Measurements from ENCODE around the gene PACSIN3. TPM values are rescaled to one million over a fixed set of nuclear protein-coding genes. Genes with fewer than 3 reads are reported as not detected.
"Not testable (repeated sequence)": the region's sequence is repeated elsewhere in the genome, so short reads cannot be mapped to it uniquely, and the experiment has no call there.

PACSIN3 gene
- total RNA-seq, 1 donor from 2014 or later, result 36.9 TPM

DNA sequence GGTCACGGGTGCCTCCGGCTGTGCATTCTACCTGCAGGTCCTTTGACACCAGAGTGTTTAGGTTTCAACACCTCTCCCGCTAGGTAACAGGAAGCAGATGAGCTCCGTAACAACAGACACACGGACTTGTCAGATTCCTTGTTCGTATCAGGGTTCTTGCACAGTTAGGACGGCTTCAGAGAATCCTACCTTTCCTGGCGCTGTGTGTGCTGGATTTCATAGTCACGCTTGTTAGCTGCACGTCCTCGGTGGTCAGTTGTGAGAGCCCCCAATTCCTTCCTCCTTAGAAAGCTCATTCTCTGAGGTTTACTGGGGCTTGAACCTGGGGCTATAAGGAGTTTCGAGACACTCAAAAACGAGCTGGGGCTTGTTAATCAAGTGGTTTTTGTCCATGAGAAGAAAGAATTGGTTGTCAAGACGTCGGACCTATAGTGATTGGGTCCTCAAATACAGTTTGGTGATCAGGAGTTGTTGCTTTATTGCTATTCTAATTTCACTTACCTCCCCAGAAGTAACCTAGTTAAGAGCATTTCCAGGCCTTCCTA is 29.2 kb upstream of the PACSIN3 start:
- DNase-seq (no peak), ATAC-seq (no peak)
- Histone ChIP-seq H3K4me3 (peak overlapping the region; percentile 81), H3K36me3 (peaks cover 16% of the 10 kb centered on the region), H3K4me1 (peaks cover 31% of the 10 kb centered on the region), H3K27me3 (no peaks in the 10 kb centered on the region), H3K27ac (peak overlapping the region; percentile 95), H3K9me3 (no peaks in the 10 kb centered on the region)
- TF ChIP-seq, protein P1, sequence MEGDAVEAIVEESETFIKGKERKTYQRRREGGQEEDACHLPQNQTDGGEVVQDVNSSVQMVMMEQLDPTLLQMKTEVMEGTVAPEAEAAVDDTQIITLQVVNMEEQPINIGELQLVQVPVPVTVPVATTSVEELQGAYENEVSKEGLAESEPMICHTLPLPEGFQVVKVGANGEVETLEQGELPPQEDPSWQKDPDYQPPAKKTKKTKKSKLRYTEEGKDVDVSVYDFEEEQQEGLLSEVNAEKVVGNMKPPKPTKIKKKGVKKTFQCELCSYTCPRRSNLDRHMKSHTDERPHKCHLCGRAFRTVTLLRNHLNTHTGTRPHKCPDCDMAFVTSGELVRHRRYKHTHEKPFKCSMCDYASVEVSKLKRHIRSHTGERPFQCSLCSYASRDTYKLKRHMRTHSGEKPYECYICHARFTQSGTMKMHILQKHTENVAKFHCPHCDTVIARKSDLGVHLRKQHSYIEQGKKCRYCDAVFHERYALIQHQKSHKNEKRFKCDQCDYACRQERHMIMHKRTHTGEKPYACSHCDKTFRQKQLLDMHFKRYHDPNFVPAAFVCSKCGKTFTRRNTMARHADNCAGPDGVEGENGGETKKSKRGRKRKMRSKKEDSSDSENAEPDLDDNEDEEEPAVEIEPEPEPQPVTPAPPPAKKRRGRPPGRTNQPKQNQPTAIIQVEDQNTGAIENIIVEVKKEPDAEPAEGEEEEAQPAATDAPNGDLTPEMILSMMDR (IDR thresholded peaks at IDR 0.05), result no peak
- intact Hi-C loops (cut with DNase I), result no loop called here

DNA sequence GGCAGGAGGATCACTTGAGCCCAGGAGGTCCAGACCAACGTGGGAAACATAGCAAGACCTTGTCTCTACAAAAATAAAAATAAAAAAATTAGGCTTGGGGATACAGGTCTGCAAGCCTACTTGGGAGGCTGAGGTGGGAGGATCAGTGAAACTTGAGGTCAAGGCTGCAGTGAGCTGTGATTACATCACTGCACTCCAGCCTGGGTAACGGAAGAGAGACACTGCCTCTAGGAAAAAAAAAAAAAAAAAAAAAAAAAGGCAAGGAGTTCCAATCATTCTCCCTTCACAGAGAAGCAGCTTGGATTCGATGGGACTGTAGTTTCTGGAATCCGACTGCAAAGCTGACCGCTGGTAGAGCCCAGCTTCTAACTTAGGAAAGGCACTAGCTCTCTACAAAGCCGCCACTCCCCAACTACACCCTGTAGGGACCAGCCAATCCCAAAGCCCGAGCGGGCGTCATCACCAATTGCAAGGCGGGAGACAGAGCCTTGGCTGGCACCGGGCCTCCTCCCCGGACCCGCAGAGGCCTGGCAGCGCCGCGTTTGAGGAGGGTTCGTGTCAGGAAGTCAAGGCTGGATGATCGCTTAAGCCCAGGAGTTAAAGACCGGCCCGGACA is 27.8 kb upstream of the PACSIN3 start:
- peak overlapping the region; percentile 81 for H3K4me3 ChIP-seq
- no peaks in the 10 kb centered on the region for H3K9me3 ChIP-seq
- DNase-seq (peak; percentile 97), ATAC-seq (peak; percentile 91)
- peaks cover 2% of the 10 kb centered on the region for H3K36me3 ChIP-seq
- TF ChIP-seq, protein P1 (IDR thresholded peaks at IDR 0.05), result no peak
- intact Hi-C loops (cut with DNase I), result no loop called here
- no peaks in the 10 kb centered on the region for H3K27me3 ChIP-seq
- H3K4me1 ChIP-seq, result peaks cover 24% of the 10 kb centered on the region
- peak overlapping the region; percentile 95 for H3K27ac ChIP-seq

DNA sequence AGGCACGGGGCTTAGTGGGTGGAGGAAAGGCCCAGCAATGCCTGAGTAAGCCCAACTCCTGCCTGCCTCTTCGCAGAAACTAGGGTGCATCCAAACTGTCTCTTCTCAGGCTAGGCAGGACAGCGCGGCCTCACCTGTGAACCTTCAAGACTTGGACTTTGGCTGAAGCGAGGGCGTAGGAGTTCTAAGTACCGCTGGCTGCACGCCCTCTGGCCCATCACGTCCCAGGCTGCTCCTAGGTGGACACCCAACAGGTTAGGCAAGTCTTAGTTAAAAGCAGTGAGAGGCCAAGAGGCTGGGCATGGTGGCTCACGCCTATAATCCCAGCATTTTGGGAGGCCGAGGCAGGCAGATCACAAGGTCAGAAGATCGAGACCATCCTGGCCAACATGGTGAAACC is 26.7 kb upstream of the PACSIN3 start:
- H3K27ac ChIP-seq, result no peak overlapping the region
- intact Hi-C loops (cut with DNase I), result no loop called here

DNA sequence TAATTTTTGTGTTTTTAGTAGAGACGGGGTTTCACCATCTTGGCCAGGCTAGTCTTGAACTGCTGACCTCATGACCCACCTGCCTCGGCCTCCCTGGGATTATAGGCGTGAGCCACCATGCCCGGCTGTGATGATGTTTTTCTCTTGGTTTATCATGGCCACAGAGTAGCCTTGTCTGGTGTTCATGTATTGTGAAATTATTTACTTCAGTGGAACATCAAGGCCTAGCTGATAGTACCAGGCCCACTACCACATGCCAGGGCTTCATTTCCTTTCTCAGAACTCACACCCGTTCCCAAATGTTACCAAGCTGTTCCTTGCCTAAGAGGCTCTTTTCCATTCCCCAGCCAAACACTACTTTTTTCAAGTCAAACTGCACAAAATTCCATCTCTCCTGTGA is 22.4 kb upstream of the PACSIN3 start:
- no peaks in the 10 kb centered on the region for H3K36me3 ChIP-seq
- DNase-seq, result no peak
- H3K9me3 ChIP-seq, result no peaks in the 10 kb centered on the region
- TF ChIP-seq, protein P1 (IDR thresholded peaks at IDR 0.05), result no peak
- intact Hi-C loops (cut with DNase I), result no loop called here
- H3K27ac ChIP-seq, result no peak overlapping the region
- H3K27me3 ChIP-seq, result no peaks in the 10 kb centered on the region
- no peak for ATAC-seq
- H3K4me1 ChIP-seq, result peaks cover 1% of the 10 kb centered on the region
- no peak overlapping the region for H3K4me3 ChIP-seq

More for the DNA sequence above, 26.7 kb upstream of the PACSIN3 start:
- H3K9me3 ChIP-seq, result no peaks in the 10 kb centered on the region
- no peak overlapping the region for H3K4me3 ChIP-seq
- no peaks in the 10 kb centered on the region for H3K36me3 ChIP-seq
- no peaks in the 10 kb centered on the region for H3K27me3 ChIP-seq
- peaks cover 20% of the 10 kb centered on the region for H3K4me1 ChIP-seq
- TF ChIP-seq, protein P1 (IDR thresholded peaks at IDR 0.05), result no peak
- DNase-seq (no peak), ATAC-seq (no peak)

DNA sequence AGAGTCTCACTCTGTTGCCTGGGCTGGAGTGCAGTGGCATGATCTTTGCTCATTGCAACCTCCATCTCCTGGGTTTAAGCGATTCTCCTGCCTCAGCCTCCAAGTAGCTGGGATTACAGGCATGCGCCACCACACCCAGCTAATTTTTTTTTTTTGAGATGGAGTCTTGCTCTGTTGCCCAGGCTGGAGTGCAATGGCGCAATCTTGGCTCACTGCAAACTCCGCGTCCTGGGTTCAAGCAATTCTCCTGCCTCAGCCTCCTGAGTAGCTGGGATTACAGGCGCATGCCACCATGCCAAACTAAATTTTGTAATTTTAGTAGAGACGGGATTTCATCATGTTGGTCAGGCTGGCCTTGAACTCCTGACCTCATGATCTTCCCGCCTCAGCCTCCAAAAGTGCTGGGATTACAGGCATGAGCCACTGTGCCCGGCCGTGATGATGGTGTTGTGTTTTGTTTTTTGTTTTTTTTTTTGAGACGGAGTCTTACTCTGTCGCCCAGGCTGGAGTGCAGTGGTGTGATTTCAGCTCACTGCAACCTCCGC is 21.8 kb upstream of the PACSIN3 start:
- H3K4me1 ChIP-seq; H3K27me3 ChIP-seq; H3K4me3 ChIP-seq; H3K36me3 ChIP-seq; H3K9me3 ChIP-seq; intact Hi-C loops (cut with DNase I); DNase-seq; H3K27ac ChIP-seq; ATAC-seq: not testable (repeated sequence)

DNA sequence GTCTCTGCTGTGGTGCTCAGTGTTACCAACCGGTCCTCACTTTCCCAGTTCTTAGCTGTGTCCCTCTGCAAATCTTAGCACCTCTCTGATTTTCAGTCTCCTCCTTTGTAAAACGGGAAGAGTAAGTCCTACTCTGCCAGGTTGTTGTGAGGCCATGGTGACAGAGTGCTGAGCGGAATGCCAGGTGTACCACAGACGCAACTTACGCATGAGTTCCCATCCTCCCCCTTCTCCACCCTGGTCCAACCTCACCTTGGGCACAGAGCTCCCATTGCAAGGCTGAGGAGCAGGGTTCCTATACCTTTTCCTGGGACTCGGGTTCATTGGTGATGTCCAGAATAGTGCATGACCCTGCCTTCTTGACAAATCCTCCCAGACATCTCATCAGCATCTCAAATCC is 21.2 kb upstream of the PACSIN3 start:
- H3K4me3 ChIP-seq, result no peak overlapping the region
- no peaks in the 10 kb centered on the region for H3K36me3 ChIP-seq
- ATAC-seq (no peak), DNase-seq (no peak)
- H3K27me3 ChIP-seq, result no peaks in the 10 kb centered on the region
- no peaks in the 10 kb centered on the region for H3K4me1 ChIP-seq
- H3K9me3 ChIP-seq, result no peaks in the 10 kb centered on the region
- intact Hi-C loops (cut with DNase I), result no loop called here
- no peak overlapping the region for H3K27ac ChIP-seq
- TF ChIP-seq, protein P1 (IDR thresholded peaks at IDR 0.05), result no peak

DNA sequence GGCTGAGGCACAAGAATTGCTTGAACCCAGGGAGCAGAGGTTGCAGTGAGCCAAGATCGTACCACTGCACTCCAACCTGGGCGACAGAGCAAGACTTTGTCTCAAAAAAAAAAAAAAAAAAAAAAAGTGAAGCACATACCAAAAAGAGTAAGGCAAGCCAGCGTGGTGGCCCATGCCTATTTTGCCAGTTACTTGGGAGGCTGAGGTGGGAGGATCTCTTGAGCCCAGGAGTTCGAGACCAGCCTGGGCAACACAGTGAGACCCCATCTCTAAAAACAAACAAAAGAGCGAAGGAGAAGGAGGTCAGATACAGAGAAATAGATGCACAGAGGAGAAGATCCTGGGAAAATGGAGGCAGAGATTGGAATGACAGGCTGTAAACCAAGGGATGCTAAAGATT is 20.3 kb upstream of the PACSIN3 start:
- H3K27me3 ChIP-seq; H3K4me3 ChIP-seq; DNase-seq; ATAC-seq; intact Hi-C loops (cut with DNase I); H3K9me3 ChIP-seq; H3K4me1 ChIP-seq; H3K36me3 ChIP-seq; H3K27ac ChIP-seq: not testable (repeated sequence)

Data from upper lobe of right lung (tissue), 1 donor.